ENCODE measurements around the gene FNDC3B.

DNA sequence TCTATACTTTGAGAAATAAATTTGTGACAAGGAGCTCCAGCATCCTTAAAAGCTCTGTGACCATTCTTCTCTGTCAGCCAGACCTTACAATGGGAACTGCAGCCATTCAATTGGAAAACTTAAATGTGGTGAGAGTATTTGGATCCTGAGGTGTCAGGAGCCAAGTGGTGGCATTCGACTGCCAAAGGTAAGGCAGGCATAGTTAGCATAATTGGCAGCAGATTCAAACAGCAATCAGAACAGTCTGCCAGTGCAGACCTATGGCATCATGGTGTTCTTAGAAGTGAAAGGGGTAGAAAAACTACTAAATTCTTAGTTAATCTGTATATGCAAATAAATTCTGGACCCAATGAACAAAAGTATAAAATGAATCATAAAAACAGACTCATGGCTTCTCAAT is 18.2 kb upstream of the FNDC3B start:
- TF ChIP-seq POLR2A (IDR thresholded peaks at IDR 0.05): no peak
- TF ChIP-seq, protein P1, sequence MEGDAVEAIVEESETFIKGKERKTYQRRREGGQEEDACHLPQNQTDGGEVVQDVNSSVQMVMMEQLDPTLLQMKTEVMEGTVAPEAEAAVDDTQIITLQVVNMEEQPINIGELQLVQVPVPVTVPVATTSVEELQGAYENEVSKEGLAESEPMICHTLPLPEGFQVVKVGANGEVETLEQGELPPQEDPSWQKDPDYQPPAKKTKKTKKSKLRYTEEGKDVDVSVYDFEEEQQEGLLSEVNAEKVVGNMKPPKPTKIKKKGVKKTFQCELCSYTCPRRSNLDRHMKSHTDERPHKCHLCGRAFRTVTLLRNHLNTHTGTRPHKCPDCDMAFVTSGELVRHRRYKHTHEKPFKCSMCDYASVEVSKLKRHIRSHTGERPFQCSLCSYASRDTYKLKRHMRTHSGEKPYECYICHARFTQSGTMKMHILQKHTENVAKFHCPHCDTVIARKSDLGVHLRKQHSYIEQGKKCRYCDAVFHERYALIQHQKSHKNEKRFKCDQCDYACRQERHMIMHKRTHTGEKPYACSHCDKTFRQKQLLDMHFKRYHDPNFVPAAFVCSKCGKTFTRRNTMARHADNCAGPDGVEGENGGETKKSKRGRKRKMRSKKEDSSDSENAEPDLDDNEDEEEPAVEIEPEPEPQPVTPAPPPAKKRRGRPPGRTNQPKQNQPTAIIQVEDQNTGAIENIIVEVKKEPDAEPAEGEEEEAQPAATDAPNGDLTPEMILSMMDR (IDR thresholded peaks at IDR 0.05): no peak

Measured in testis (tissue), 2 donors.